Fibroblast of skin of back (primary cell): Measurements from ENCODE around the gene PDXDC1.
"Not testable (repeated sequence)": the region's sequence is repeated elsewhere in the genome, so short reads cannot be mapped to it uniquely, and the experiment has no call there.

Experiments
- DNase-seq: peaks from one replicate; pipeline ENCODE4 v3.0.0-alpha.2; 2013

Gene PDXDC1

DNA sequence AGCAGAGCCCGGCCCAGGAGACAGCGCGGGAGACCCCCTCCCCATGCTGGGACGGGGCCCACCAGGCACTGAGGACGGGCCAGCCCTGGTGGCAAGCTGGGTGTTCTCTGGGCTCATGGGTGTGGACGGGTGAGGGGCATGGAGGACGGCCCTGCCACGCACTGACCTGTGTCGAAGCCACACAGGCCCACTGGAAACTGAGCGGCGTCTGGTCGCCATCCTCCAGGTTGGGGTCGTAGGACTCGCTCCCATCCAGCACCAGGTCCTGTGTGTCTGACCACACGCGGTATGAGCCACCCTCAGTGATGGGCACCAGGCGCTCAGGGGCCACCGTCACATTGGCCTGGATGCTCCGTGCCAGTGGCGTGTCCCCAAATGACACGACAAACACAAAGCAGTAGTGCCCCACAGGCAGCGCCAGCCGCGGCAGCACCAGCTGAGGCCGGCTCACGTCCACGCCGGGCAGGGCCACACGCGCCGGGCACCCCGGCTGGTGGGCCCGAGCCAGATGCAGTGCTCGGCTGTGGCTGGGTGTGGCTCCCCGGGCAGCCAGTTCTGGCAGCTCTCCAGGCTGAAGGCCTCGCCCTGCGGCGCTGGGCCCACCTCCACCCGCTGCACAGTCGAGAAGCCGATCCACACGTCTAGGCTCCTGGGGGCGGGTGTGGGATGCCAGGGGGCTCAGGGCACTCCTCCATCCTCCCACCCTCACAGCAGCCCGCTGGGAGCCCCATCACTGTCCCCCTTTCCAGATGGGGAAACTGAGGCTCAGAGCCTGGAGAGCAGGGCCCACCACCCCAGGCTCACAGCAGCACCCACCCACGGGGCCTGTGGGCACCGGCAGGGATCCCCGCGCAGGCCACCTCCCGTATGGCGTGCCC is 160.9 kb downstream of the PDXDC1 start:
- not testable (repeated sequence) for DNase-seq

DNA sequence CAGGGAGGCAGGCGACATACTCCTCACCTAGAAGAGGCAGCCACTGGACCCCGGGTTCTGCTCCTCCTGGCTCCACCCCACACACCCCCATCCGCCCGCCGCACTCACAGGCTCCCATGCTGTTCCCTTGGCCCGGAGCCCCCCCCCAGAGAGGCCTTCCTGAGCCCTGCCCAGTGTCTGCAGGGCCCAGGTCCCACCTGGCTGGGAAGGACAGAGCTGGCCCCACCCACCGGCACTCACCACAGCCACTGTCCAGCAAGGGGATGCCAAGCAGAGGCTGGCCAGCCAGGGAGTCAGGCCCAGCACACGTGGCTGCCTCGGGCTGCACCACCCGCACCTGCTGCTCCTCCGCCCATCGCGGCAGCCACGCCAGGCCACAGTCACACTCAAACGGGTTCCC is 162.7 kb downstream of the PDXDC1 start:
- DNase-seq = not testable (repeated sequence)

DNA sequence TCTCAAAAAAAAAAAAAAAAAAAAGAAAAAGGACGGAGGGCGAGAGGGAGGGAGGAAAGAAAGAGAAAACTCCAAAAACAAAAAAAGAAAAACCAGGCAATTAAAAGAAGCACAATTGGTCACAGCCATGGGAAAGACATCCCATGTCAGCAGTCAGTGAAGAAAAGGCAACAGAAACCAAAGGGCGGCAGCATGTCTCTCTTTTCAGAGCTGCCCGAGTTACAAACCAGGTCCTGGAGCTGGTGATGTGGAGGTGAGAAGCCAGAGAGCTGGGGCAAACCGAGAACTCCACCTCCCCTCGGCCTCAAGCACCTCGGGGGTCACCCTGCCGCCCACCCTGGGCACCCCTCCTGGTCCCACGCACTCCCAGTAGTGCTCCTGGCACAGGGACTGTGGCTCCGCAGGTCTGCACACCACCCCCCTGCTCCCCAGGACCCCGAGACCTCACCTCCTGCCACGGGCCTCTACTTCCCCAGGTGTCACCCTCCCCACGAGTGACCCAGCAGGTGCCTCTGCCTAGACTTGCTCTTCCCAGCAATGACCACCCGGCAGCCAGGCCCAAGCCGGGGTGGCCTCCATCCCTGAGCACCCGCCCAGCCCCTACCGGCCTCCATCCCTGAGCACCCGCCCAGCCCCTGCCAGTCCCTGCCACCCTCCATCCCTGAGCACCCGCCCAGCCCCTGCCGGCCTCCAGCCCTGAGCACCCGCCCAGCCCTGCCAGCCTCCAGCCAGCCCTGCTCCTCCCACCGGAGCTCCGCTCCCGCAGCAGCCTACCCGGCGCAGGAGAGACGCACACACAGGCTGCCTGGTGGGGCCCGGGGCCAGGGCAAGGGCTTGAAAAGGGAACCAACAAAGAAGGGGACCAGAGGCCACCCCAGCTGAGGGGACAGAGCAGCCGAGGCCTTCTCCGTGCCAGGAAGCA is 165.9 kb downstream of the PDXDC1 start:
- not testable (repeated sequence) for DNase-seq

DNA sequence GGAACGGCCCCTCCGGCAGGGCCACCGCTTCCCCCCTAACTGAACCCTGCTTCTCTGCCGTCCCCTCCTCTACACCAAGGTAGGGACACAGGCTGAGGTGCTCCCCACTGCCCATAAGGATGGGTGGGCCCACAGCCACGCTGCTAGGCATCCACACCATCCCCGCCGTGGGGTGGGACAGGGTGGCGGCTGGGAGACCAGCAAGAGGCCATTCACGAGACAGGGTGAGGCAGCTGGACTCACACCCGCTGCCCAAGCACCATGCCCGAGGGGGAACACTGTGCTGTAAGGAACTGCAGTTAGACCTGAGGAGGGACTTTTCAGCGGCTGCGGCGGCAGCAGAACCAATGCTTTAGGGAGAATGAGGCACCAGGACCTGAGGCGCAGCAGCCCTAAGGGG is 166.8 kb downstream of the PDXDC1 start:
- no peak for DNase-seq

DNA sequence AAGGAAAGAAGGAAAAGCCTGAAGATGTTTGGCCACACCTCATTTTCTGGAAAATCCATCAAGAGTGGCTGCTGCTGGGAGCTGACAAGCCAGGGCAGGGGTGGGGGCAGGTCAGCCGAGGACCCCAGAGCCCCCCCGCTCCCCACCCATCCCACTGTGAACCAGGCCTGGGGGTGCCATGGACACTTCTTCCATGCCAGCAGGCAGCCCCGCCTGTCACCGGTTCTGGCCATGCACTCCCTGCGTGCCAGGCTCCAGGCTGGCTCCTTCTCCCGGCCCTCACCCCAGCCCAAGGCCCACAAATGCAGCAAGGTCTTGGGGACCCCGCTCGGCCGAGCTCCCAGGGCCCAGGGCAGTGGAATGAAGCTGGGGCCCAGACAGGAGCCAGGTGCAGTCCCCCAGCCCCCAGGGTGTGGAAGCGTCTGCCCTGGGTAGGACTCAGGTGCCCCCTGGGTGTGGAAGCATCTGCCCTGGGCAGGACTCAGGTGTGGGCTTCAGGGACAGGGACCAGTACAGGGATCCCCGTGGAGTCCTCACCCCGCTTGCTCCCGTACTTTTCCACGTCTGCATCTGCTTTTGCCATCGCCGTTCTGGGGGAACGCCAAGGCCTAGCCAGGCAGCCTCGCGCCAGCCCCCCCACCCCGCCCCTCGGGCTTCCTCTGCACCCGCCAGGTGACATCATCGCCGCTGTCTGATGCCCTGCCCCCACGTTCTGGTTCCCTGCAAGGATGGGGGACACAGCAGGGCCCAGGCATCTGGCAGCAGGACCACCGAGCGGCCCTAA is 167.5 kb downstream of the PDXDC1 start:
- not testable (repeated sequence) for DNase-seq

DNA sequence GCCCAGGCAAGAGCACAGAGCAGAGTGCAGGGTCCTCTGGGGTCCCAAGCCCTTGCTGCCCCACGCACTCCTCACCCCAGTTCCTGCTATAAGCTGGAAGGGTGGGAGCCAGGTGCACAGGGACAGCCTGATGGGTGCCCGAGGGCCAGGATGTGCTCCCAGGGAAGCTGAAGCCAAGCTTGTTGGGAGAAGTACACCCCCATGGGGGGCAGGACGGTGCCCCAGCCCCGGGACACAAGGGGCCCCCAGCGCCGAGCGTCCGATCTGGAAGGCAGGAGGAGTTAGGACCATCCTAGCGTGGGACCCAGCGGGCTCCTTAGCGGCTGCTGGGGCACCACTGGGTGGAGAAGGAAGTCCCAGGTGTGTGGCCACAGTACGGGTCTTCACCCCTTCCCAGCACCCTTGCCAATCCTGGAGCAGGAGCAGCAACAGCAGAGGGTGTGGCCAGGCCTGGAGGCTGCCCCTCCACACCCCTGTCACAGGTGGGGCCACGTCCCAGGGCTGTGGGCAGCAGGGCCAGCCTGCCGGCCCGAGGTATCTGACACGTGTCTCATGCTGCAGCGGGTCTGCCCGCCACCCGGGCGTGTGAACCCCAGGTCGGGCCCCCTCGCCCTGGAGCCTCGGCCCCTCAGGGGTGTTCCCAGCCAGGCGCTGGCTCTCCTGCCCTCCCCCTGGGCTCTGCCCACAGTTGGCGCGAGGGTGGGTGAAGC is 168.2 kb downstream of the PDXDC1 start:
- not testable (repeated sequence) for DNase-seq

DNA sequence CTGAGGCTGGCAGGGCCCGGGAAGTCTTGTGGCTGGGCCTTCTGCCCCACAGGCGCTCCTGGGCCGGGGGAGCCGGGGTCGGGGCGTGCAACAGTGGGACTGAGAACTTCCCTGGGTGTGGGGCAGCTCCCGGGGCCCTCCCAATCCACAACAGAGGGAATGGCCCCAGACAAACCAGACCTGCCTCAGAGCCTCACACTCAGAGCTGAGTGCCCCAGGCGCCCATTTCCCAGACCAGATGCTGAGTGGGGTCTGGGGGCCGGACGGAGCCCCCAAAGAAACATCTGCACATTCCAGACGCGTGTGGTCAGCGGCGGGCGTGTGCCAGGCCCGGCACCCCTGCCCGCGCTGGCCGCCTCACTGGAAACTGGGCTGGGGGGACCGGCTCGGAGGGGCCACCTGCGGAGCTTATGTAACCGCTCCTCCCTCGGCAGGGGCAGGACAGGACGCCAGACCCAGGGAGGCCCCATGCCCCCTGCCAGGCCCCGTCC is 168.8 kb downstream of the PDXDC1 start:
- DNase-seq = not testable (repeated sequence)

DNA sequence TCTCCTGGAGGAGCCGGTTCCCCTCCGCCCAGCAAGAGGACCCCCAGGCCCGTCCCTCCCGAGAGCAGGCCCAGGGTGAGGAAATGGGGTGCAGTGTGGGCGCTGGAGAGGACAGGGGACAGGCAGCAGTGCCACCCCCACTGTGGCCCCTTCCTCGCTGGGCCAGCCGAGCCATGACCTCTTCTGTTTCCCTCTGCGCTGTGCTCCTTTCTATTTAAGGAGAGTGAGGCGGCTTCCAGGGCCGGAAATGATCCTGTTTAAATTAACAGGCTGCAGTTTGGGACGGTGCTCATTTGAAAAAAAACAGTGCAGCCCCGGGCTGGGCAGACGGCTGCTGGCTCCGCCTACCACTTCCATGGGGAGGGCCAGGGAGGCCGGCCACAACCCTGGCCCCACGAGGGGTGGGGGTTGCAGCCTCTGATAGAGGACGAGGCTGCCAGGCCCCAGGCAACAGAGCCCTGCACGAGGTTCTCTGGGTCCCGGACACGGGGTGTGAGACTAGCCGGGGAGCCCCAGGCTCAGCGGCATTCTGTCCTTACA is 169.3 kb downstream of the PDXDC1 start:
- peak; percentile 82 for DNase-seq

DNA sequence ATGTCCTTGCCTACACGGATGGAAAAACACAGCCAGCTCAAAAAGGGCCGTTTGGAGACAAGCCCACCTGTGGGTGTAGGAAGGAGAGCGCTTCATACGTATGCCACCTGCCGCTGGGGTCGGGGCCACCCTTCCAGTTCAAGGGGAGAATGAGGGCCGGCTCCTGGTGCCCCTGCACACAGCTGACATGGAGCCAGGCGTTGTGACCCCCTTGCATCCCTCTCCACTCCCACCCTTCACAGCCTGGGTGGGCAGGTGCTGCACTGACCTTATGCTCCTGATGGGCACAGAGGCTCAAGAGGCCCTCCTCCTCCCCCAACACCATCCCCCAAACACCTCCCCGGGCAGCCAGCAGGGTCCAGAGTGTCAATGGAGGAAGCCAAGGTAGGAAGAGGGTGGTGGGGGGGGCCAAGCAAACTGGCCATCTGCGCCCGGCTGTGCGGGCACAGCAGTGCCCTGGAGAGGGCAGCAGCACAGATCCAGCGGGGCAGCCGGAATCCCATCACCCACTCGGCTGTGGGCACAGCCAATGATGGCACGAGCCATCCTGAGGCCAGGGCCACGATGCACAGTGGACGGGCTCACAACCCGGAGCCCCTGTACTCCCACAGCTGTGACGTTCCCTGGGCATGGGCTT is 170.1 kb downstream of the PDXDC1 start:
- DNase-seq = not testable (repeated sequence)

DNA sequence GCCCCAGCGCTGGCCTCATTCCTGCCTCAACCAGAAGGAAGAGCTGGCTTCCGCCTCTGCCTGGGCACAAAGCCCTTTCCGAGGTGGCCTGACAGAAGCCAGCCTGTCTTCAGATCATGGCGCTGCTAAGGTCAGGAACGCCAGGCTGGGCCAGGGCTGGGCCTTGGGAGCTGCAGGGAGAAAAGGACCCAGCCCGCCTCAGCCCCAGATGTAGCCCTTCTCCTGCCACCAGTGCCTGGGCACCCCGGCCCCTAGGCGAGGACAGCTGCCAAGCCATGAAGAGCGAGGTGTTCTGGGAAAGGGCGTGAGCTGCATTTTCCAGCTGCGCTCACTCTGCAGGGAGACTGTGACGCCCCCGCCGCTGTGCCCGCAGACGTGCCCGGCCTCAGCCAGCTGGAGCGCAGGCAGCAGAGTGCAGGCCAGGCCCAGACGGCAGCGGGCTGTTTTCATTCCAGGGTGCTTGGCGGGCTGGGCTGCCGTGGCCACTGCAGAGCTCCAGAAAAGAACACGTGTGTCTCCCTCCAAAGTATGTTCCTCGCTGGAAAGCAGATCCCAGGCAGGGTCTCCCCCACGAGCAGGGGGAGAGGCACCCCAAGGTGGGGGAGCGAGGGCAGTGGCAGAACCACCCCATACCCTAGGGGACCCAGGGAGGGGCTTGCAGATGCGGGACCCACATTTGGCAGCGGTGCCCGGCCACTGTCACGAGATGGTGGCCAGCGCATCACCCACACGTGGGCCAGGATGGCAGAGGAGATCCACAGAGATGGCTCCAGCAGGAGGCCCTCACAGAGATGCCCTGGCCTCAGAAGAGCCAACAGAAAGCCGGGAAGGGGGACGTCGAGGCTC is 170.8 kb downstream of the PDXDC1 start:
- DNase-seq = peak; percentile 50

DNA sequence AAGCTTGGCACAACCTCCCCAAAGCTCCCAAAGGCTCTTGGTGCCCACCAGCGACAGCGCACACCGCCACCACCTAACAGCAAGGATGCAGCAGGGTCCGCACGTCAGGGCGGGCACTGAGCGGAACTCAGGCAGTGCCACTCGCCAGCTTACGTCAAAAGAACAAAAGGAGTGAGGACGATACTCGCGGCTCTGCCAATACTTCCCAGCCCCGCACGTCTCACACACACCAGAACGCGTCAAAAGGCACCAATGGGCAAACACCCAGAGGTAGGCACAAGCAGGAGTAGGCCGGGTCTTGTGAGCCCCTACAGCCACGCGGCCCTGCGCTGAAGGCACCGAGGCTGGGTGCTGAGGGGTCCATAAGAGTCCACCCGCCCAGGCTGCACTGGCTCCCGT is 171.4 kb downstream of the PDXDC1 start:
- DNase-seq = not testable (repeated sequence)

DNA sequence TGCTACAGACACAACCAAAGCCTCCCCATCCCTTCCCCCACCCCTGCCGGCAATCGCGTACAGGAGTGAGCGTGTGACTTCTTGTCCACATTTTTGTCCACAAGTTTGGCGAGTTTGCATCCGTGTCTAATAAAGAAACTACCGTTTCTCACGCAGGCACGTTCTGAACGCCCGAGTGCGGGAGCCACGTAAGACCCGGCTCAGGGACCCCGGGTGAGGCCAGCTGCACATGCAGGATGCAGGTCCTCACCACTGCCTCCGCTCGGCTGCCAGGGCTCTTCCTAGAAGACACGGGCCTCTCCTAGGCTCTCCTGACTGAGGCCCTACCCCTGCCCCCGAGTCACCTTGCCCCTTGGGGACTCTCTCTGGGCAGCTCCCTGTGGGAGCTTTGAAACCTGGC is 174.0 kb downstream of the PDXDC1 start:
- not testable (repeated sequence) for DNase-seq

DNA sequence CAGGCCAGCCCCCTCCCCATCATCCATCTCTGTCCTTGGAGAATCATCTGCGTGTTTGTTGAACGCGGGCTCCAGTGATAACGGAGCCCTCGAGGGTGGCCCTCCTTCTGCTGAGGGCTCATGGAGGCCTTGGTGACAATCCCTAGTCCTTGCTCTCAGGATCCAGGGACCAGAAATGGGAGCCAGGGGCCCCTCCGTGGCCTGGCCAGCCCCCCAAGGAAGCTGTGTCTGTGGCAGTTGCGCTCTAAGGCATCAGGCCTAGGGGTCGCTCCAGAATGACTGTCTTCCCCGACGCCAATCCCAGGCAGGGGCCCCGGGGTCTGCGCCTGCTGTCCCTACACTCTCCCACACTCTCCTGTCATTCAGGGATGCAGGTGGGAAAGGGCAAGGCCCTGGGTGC is 174.4 kb downstream of the PDXDC1 start:
- DNase-seq = not testable (repeated sequence)

DNA sequence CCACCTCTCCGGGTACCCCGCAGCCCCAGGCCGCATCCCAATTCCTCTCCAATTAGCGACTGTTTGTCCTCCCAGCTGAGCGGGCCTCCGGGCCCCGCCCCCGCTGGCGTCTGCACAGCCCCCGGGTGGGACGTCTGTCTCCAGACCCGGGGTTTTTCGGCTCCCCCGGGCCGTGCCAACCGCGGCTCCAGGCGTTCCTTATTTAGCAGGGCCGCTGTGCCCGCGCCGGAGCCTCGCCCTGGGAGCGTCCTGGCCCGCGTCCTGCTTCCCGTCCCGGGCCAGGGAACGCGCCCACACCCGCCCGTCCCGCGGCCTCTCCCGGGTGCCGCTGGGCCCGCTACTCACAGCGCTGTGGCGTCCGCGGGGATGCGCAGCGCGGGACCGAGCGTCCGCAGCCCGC is 179.2 kb downstream of the PDXDC1 start:
- DNase-seq = peak; percentile 28

DNA sequence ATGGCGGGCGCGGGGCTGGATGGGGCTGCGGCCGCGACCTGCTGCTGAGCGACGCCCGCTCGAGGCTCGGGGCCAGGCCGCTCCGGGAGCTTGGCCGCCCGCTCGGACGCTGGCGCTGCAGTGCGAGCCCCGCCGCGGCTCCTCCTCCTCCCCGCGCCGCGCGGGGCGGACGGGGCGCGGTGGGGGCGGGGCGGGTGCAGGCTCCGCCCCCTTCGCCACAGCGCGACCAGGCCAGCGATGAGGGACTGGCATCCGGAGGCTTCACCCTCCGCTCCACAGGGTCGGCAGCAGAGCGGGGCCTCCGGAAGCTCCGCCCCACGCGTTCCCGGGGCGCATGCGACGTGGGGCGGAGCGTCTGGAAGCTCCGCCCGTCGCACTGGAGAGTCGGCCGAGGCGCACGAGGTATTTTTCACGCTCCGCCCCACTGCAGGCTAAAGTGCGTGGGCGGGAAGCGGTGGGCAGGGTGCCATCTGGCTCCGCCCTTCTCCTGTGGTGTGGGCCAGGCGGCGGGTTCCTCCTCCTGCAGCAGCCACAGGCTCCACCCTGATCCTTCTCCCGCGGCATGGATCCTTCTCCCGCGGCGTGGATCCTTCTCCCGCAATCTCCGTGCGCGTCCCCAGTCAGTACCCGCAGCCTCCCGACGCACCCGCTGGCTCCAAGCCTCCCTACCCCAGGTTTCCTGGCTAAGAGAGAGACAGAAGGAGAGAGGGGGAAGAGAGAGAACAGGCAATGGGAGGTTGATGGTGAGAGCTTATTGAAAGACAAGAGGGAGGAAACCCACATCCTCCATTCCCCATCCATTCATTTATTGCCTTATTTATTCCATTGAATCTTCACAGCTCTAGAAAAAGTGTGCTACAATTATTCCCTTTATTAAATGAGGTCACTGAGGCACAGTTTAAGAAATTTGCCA is 180.1 kb downstream of the PDXDC1 start:
- DNase-seq = peak; percentile 89

DNA sequence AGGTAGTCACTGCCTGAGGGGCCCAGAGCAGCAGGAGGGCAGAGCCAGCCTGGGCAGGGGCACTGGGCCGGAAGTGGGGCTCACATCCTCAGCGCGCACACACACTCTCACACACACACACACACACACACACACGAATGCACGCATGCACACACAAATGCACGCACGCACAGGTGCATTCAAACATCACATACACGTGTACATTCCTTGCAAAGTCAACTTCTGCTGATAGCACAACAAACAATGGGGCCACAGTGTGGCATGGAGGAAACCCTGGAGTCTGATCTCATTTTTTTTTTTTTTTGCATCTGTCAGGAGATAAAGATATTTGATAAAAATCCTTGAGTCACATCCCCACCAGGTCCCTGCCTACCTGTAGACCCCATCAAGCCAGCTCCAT is 182.8 kb downstream of the PDXDC1 start:
- not testable (repeated sequence) for DNase-seq

DNA sequence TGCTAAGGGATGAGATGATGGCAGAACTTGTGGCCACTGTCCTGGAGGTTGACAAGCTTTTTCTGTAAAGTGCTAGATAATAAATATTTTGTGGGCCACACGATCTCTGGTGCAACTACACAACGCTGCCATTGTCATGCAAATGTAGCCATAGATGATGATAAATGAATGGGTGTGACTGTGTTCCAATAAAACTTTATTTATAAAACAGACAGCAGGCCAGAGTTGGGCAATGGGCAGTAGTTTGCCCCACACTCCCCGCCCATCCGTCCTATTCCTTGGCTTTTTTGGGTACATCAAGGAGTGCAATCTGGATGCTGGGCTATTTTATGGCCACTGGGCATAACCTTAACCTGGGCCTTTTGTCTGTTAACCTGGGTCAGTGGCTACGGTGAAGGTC is 184.8 kb downstream of the PDXDC1 start:
- not testable (repeated sequence) for DNase-seq

DNA sequence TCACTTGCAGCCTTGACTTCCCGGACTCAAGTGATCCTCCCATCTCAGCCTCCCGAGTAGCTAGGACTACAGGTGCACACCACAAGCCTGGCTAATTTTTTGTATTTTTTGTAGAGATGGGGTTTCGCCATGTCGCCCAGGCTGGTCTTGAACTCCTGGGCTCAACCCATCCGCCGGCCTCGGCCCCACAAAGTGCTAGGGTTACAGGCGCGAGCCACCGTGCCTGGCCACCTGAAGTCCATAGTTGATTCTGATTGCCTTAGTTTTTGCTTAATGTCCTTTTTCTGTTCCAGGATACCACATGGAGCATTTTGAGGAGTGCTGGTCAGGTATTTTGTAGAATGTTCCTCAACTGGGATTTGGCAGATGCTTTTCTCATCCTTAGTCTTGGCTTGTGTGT is 185.7 kb downstream of the PDXDC1 start:
- not testable (repeated sequence) for DNase-seq

DNA sequence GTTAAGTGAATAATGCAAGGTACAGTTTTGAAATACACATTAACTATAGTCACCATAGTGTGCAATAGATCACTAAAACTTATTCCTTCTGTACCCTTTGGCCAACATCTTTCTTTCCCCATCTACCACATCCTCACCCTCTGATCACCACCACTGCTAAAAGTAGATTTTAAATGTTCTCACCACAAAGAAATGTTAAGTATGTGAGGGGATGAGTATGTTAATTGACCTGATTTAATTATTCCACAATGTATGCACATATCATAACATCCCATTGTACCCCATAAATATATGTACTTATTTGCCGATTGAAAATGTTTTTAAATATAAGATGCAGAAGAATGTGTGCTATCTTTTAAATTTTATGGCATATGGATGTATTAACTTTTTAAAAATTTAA is 188.2 kb downstream of the PDXDC1 start:
- not testable (repeated sequence) for DNase-seq
